BLaER1 treated with 17β-estradiol and CSF1 and Interleukin-3, amounts not matched to agents 10 nM and 100 nM (cell line): ENCODE results near the gene CCDC7.
"Not testable (repeated sequence)": the region's sequence is repeated elsewhere in the genome, so short reads cannot be mapped to it uniquely, and the experiment has no call there.

Experiments
- H3K27ac ChIP-seq, 11 experiments: shearing (Covaris generic); formaldehyde crosslinking; 2 replicates each; pipeline ENCODE4 v1.8.1; 2022
- H3K27me3 ChIP-seq, 11 experiments: shearing (Covaris generic); formaldehyde crosslinking; 2 replicates each; pipeline ENCODE4 v1.8.1; 2022
- H3K36me3 ChIP-seq, 11 experiments: shearing (Covaris generic); formaldehyde crosslinking; 2 replicates each; pipeline ENCODE4 v1.8.1; 2022
- H3K4me1 ChIP-seq, 10 experiments: shearing (Covaris generic); formaldehyde crosslinking; 2 replicates each; pipeline ENCODE4 v1.8.1; 2022
- H3K4me2 ChIP-seq, 11 experiments: shearing (Covaris generic); formaldehyde crosslinking; 2 replicates each; pipeline ENCODE4 v1.8.1; 2022
- H3K4me3 ChIP-seq, 10 experiments: shearing (Covaris generic); formaldehyde crosslinking; 2 replicates each; pipeline ENCODE4 v1.8.1; 2022
- H3K9ac ChIP-seq, 11 experiments: shearing (Covaris generic); formaldehyde crosslinking; 2 replicates each; pipeline ENCODE4 v1.8.1; 2022
- H3K9me3 ChIP-seq, 11 experiments: shearing (Covaris generic); formaldehyde crosslinking; replicated peaks in 1 of 11; 2 replicates each; pipeline ENCODE4 v1.8.1; 2022
- H4K20me1 ChIP-seq, 11 experiments: shearing (Covaris generic); formaldehyde crosslinking; 2 replicates each; pipeline ENCODE4 v1.8.1; 2022
- Cebpa-rat ChIP-seq, 11 experiments: shearing (Covaris generic); IDR thresholded peaks; 2 replicates each; pipeline ENCODE4 v1.8.1; 2022

CCDC7 gene

DNA sequence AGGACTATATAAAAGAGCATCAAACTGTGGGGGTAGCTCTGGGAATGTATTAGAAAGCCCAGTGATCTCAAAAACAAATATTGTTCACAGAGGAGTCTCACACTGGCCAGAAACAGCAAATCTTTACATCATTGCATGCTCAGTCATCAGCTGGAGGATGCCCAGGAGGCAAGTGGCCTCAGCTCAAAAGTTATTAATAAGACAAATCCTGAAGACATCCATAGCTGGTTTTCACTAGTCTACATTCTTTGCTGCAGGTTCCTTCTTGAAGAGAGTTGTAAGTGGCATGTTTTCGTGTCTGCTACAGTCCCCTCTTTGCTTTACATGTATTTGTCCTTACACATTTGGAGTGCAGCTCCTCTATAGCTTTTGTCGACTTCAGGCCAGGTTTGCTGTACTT, 8.6 kb upstream of the CCDC7 start:
- no peak overlapping the region for H3K27ac ChIP-seq
- no peak for TF ChIP-seq Cebpa-rat (IDR thresholded peaks at IDR 0.05)

DNA sequence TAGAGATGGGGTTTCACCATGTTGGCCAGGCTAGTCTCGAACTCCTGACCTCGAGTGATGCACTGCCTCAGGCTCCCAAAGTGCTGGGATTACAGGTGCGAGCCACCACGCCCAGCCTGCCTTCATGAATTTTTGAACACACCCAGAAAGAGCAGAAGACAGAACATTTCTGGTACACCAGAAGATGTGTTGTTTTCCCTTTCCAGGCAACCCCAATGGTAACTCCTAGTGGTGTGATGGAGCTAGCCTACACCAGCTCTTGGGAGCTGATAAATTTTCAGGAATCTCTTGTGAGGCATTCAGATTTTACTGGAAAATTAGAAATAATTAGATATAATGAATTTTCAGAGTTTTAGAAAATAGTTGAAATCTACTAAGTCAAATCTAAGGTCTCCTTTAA, 904 bp upstream of the CCDC7 start:
- no peaks in the 10 kb centered on the region for H3K27me3 ChIP-seq
- H3K4me2 ChIP-seq = peak overlapping the region; percentile 67 to 95 (median 84)
- H3K9me3 ChIP-seq = peaks cover 0 to 6% (median 0%) of the 10 kb centered on the region in 11 experiments; a peak in 1 of 22 replicates
- no peaks in the 10 kb centered on the region for H3K36me3 ChIP-seq
- H4K20me1 ChIP-seq = no peaks in the 10 kb centered on the region
- H3K27ac ChIP-seq = peak overlapping the region in 10 of 11 experiments; percentile 90 to 96 (median 93); a peak in 15 of 22 replicates
- TF ChIP-seq Cebpa-rat (IDR thresholded peaks at IDR 0.05) = no peak
- H3K4me3 ChIP-seq = peak overlapping the region; percentile 68 to 88 (median 80)
- peaks cover 11 to 23% (median 19%) of the 10 kb centered on the region in 10 experiments; a peak in 19 of 20 replicates for H3K4me1 ChIP-seq
- H3K9ac ChIP-seq = peak overlapping the region in 9 of 11 experiments; percentile 87 to 96 (median 90); a peak in 11 of 22 replicates

More for the DNA sequence above, 8.6 kb upstream of the CCDC7 start:
- Histone ChIP-seq H3K4me3 (no peak overlapping the region), H3K36me3 (no peaks in the 10 kb centered on the region), H3K4me1 (no peaks in the 10 kb centered on the region), H3K9me3 (peaks cover 15 to 23% (median 21%) of the 10 kb centered on the region in 11 experiments), H3K9ac (no peak overlapping the region), H3K4me2 (no peak overlapping the region), H3K27me3 (no peaks in the 10 kb centered on the region), H4K20me1 (no peaks in the 10 kb centered on the region)

DNA sequence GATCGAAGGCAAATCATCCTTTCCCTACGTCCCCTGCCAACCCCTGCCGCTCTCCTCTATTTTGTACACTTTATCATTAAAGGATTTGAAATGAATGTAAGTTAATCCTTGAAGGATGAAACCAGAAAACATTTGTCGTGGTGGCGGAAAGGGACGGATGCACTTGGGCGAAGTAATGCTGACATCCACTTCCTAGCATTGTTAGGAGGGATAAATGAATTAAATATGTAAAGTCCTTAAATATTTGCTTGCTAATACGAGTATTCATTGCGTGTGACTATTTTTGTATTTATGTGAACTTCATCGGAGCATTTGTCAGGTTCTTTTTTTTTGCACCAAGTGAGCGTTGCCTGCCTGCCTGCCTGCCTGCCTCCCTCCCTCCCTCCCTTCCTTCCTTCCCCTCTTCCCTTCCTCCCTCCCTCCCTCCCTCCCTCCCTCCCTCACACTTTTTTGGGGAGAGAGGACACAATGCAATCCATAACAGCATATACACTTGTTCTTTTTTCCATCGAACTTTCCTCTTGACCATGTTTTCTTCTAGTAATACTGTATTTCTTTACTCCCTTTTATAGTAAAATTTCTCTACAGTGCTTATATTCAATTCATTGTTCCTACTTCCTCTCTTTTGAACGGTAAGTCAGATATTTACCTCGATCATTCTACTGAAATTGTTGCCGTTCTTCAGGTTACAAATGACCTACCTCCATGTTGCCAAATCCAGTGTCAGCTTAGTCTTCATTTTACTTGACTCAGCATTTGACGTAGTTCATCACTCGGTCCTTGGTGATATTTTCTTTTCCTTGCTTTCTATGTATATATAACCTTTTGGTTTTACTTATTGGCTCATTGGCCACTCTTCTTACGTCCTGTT, 831 bp downstream of the CCDC7 start:
- Histone ChIP-seq H3K4me2 (peak overlapping the region; percentile 57 to 95 (median 82)), H3K9me3 (peaks cover 0 to 6% (median 0%) of the 10 kb centered on the region in 11 experiments; a peak in 1 of 22 replicates), H3K9ac (peak overlapping the region; percentile 84 to 96 (median 90)), H3K4me3 (peak overlapping the region; percentile 68 to 88 (median 80)), H4K20me1 (no peaks in the 10 kb centered on the region), H3K4me1 (peaks cover 11 to 23% (median 19%) of the 10 kb centered on the region in 10 experiments; a peak in 19 of 20 replicates), H3K27me3 (no peaks in the 10 kb centered on the region), H3K36me3 (peaks cover 0 to 4% (median 0%) of the 10 kb centered on the region in 11 experiments; a peak in 6 of 22 replicates), H3K27ac (peak overlapping the region; percentile 90 to 96 (median 93))
- TF ChIP-seq Cebpa-rat (IDR thresholded peaks at IDR 0.05) = no peak

DNA sequence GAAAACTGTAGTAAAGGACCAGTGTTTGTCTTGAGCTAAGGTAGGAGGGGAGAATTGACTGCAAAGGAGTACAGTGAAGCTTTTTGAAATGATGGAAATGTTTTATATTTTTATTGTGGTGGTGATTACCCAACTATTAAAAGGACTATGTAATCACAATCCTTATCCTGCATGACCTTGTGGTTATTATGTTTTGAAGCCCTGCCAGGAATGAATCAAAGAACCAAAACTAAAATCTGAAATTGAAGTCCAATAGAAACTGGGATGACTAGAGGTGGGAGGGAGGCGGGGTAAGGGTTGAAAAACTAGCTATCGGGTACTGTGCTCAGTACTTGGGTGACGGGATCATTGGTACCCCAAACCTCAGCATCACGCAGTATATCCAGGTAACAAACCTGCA, 8.2 kb downstream of the CCDC7 start:
- Histone ChIP-seq H3K4me3 (no peak overlapping the region), H3K36me3 (peaks cover 0 to 48% (median 18%) of the 10 kb centered on the region in 11 experiments; a peak in 14 of 22 replicates), H3K9ac (no peak overlapping the region), H3K27ac (no peak overlapping the region), H3K4me2 (no peak overlapping the region), H3K4me1 (peaks cover 0 to 8% (median 5%) of the 10 kb centered on the region in 10 experiments; a peak in 8 of 20 replicates), H3K27me3 (no peaks in the 10 kb centered on the region), H3K9me3 (no peaks in the 10 kb centered on the region), H4K20me1 (no peaks in the 10 kb centered on the region)
- TF ChIP-seq Cebpa-rat (IDR thresholded peaks at IDR 0.05) = no peak

DNA sequence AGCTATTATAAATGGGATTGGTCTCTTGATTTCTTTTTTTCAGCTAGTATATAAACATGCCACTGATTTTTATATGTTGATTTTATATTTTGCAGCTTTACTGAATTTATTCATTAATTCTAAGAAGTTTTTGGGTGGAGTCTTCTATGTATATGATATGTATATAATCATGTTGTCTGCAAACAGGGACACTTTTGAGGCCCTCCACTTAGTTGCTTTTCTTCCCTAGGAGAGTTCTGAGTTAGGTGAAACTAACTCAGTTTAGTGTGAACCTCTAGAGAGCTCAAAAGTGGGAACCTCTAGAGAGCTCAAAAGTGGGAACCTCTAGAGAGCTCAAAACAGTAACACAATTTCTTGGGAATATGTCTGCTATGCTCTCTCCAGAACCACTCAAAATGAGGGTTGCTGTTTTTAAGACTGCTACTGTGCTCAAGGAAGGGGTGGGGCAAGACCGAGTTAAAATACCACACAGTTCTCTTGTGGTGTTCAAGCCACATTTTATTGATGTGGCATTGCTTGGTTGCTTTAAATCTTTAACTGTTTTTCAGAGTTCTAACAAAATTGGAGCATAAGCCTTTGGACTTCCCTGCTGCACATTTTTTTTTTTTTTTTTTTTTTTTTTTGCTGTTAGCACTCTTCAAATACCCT, 13.2 kb downstream of the CCDC7 start:
- Histone ChIP-seq H3K27ac (no peak overlapping the region), H3K9ac (no peak overlapping the region), H4K20me1 (no peaks in the 10 kb centered on the region), H3K4me2 (peak overlapping the region in 2 of 11 experiments; percentile 7 to 16; a peak in 1 of 22 replicates), H3K4me3 (no peak overlapping the region), H3K4me1 (peaks cover 0 to 6% (median 0%) of the 10 kb centered on the region in 10 experiments; a peak in 1 of 20 replicates), H3K27me3 (no peaks in the 10 kb centered on the region), H3K9me3 (no peaks in the 10 kb centered on the region), H3K36me3 (peaks cover 0 to 31% (median 3%) of the 10 kb centered on the region in 11 experiments; a peak in 11 of 22 replicates)
- no peak for TF ChIP-seq Cebpa-rat (IDR thresholded peaks at IDR 0.05)

DNA sequence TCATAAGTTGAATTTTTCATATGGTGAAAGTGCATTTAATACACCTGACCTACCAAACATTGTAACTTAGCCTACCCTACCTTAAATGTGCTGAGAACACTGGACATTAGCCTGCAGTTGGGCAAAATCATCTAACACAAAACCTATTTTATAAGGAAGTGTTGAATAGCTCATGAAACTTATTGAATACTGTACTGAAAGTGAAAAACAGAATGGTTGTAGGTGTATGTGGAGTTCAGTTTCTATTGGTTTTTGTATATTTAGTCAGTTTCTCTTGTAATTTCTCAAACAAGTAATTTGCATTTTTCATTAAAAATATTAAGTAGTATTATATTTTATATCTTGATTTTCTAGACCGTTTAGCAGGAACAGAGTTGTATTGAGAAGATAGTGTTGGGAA, 15.3 kb downstream of the CCDC7 start:
- no peak for TF ChIP-seq Cebpa-rat (IDR thresholded peaks at IDR 0.05)
- H3K9ac ChIP-seq = no peak overlapping the region

DNA sequence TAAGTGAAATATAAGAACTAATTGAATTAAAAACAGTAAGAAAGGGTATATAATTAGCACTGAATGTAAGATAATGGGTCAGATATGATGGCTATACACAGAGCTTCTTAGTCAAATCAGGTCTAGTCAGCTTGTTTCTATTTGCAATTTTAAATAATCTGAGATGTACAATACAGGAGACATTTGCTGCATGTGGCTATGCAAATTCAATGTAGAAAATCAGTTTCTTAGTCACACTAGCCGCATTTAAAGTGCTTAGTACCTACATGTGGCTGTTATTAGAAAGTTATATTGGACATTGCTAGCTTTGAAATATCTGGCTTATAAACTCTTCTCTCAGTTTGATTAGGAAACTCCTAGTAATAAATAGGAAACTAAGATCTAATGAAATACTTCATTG, 25.3 kb downstream of the CCDC7 start:
- Histone ChIP-seq H3K9me3 (no peaks in the 10 kb centered on the region), H4K20me1 (no peaks in the 10 kb centered on the region), H3K36me3 (peaks cover 0 to 40% (median 6%) of the 10 kb centered on the region in 11 experiments; a peak in 11 of 22 replicates), H3K27me3 (no peaks in the 10 kb centered on the region), H3K4me3 (no peak overlapping the region), H3K9ac (no peak overlapping the region), H3K27ac (no peak overlapping the region), H3K4me2 (no peak overlapping the region), H3K4me1 (no peaks in the 10 kb centered on the region)
- no peak for TF ChIP-seq Cebpa-rat (IDR thresholded peaks at IDR 0.05)

More for the DNA sequence above, 15.3 kb downstream of the CCDC7 start:
- Histone ChIP-seq H3K9me3 (no peaks in the 10 kb centered on the region), H3K4me3 (no peak overlapping the region), H3K36me3 (peaks cover 0 to 20% (median 0%) of the 10 kb centered on the region in 11 experiments; a peak in 6 of 22 replicates), H3K27ac (no peak overlapping the region), H3K4me2 (no peak overlapping the region), H4K20me1 (no peaks in the 10 kb centered on the region), H3K27me3 (no peaks in the 10 kb centered on the region), H3K4me1 (peaks cover 0 to 6% (median 0%) of the 10 kb centered on the region in 10 experiments; a peak in 1 of 20 replicates)

DNA sequence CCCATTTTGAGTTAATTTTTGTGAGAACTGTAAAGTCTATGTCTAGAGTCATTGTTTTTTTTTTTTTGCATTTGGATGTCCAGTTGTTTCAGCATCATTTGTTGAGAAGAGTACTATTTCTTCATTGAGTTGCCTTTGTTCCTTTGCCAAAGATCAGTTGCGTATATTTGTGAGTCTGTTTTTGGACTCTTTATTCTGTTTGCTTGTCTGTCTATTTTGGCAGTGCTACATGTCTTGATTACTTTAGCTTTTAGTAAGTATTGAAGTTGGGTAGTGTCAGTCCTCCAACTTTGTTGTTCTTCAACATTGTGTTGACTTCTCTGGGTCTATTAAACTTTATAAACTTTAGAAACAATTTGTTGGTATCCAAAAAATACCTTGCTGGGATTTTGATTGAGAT, 31.6 kb downstream of the CCDC7 start:
- H3K4me2 ChIP-seq = no peak overlapping the region
- no peak overlapping the region for H3K4me3 ChIP-seq
- H3K36me3 ChIP-seq = peaks cover 4 to 31% (median 14%) of the 10 kb centered on the region in 11 experiments; a peak in 19 of 22 replicates
- peaks cover 7 to 19% (median 14%) of the 10 kb centered on the region in 11 experiments for H3K9me3 ChIP-seq
- H3K9ac ChIP-seq = no peak overlapping the region
- H3K27me3 ChIP-seq = no peaks in the 10 kb centered on the region
- no peaks in the 10 kb centered on the region for H4K20me1 ChIP-seq
- no peak overlapping the region for H3K27ac ChIP-seq
- TF ChIP-seq Cebpa-rat (IDR thresholded peaks at IDR 0.05) = no peak
- no peaks in the 10 kb centered on the region for H3K4me1 ChIP-seq

DNA sequence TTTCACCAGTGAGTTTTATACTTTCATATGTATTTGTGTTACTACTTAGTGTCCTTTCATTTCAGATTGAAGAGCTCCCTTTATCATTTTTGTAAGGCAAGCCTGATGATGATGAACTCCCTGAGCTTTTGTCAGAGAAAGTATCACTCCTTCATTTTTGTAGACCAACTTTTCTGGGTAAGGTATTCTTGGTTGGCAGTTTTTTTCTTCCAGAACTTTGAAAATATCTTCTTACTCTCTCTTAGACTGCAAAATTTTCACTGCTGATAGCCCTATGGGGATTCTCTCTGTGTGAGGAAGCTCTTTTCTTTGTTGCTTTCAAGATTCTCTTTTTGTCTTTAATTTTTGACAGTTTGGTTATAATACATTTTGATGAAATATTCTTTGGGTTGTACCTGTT, 35.7 kb downstream of the CCDC7 start:
- H3K4me1 ChIP-seq = no peaks in the 10 kb centered on the region
- H3K27ac ChIP-seq = no peak overlapping the region
- no peaks in the 10 kb centered on the region for H4K20me1 ChIP-seq
- peaks cover 4 to 14% (median 9%) of the 10 kb centered on the region in 11 experiments; a peak in 19 of 22 replicates for H3K36me3 ChIP-seq
- H3K27me3 ChIP-seq = no peaks in the 10 kb centered on the region
- no peak for TF ChIP-seq Cebpa-rat (IDR thresholded peaks at IDR 0.05)
- no peak overlapping the region for H3K4me2 ChIP-seq
- H3K9me3 ChIP-seq = peaks cover 7 to 29% (median 19%) of the 10 kb centered on the region in 11 experiments
- no peak overlapping the region for H3K9ac ChIP-seq
- H3K4me3 ChIP-seq = no peak overlapping the region

DNA sequence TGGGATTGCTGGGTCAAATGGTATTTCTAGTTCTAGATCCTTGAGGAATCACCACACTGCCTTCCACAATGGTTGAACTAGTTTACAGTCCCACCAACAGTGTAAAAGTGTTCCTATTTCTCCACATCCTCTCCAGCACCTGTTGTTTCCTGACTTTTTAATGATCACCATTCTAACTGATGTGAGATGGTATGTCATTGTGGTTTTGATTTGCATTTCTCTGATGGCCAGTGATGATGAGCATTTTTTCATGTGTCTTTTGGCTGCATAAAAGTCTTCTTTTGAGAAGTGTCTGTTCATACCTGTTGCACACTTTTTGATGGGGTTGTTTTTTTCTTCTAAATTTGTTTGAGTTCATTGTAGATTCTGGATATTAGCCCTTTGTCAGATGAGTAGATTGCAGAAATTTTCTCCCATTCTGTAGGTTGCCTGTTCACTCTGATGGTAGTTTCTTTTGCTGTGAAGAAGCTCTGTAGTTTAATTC, 37.1 kb downstream of the CCDC7 start:
- Histone ChIP-seq H3K36me3 (peaks cover 7 to 19% (median 9%) of the 10 kb centered on the region in 11 experiments; a peak in 20 of 22 replicates), H3K9me3 (peaks cover 14 to 38% (median 25%) of the 10 kb centered on the region in 11 experiments)
- not testable (repeated sequence) for H3K9ac ChIP-seq, H3K27me3 ChIP-seq, H3K27ac ChIP-seq, H3K4me3 ChIP-seq, H3K4me2 ChIP-seq, H3K4me1 ChIP-seq, H4K20me1 ChIP-seq

DNA sequence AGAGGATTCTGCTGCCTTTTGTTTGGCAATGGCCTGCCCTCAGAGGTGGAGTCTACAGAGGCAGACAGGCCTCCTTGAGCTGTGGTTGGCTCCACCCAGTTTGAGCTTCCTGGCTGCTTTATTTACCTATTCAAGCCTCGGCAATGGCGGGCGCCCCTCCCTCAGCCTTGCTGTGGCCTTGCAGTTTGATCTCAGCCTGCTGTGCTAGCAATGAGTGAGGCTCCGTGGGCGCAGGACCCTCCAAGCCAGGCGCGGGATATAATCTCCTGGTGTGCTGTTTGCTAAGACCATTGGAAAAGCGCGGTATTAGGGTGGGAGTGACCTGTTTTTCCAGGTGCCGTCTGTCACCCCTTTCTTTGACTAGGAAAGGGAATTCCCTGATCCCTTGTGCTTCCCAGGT, 42.1 kb downstream of the CCDC7 start:
- H3K4me3 ChIP-seq, H3K4me1 ChIP-seq, H3K4me2 ChIP-seq, H3K27me3 ChIP-seq, H4K20me1 ChIP-seq, H3K9ac ChIP-seq, H3K27ac ChIP-seq: not testable (repeated sequence)
- H3K9me3 ChIP-seq = peaks cover 11 to 28% (median 21%) of the 10 kb centered on the region in 11 experiments; a peak in 19 of 22 replicates
- H3K36me3 ChIP-seq = peaks cover 0 to 21% (median 11%) of the 10 kb centered on the region in 11 experiments; a peak in 11 of 22 replicates
